Hematopoietic multipotent progenitor cell (in vitro differentiated cells): Measurements from ENCODE around the gene MIPOL1. TPM values are rescaled to one million over a fixed set of nuclear protein-coding genes. Genes with fewer than 3 reads are reported as not detected.
"Not testable (repeated sequence)": the region's sequence is repeated elsewhere in the genome, so short reads cannot be mapped to it uniquely, and the experiment has no call there.

Source experiments
- DNase-seq, 3 donors: peaks; one replicate each; pipeline ENCODE4 v3.0.0-alpha.2; 2011 to 2015; ENCODE audit warnings: low read depth in 2 of 3, low spot score in 2 of 3
- total RNA-seq: library from RNA; depleted of rRNA; stranded (reverse); fragments of >200 nt; gene quantifications from one replicate; pipeline ENCODE4 v1.2.3, GENCODE V29; 2012

Gene MIPOL1
- total RNA-seq, 1 donor = 1.3 TPM

GRCh38 chr14:37187294-37187693, 10.4 kb upstream of the MIPOL1 start:
- no peak for DNase-seq

- not testable (repeated sequence) for DNase-seq
Observed at GRCh38 chr14:37187840-37188577, 9.7 kb upstream of the MIPOL1 start.

- DNase-seq = not testable (repeated sequence)
Observed at GRCh38 chr14:37189733-37190132, 8.0 kb upstream of the MIPOL1 start.

- no peak for DNase-seq
Observed at GRCh38 chr14:37194698-37195097, 3.0 kb upstream of the MIPOL1 start.

GRCh38 chr14:37195327-37195726, 2.4 kb upstream of the MIPOL1 start:
- DNase-seq = no peak

GRCh38 chr14:37196604-37197420, 925 bp upstream of the MIPOL1 start:
- DNase-seq = no peak

GRCh38 chr14:37198273-37198598, 499 bp downstream of the MIPOL1 start:
- DNase-seq = no peak

GRCh38 chr14:37198907-37199306, 1.2 kb downstream of the MIPOL1 start:
- no peak for DNase-seq

- DNase-seq = no peak
Observed at GRCh38 chr14:37201724-37202123, 4.0 kb downstream of the MIPOL1 start.

GRCh38 chr14:37202265-37202664, 4.5 kb downstream of the MIPOL1 start:
- DNase-seq = no peak

GRCh38 chr14:37202812-37203211, 5.1 kb downstream of the MIPOL1 start:
- no peak for DNase-seq

- peak in 1 of 3 donors; percentile 1 for DNase-seq
Observed at GRCh38 chr14:37203423-37203822, 5.7 kb downstream of the MIPOL1 start.

GRCh38 chr14:37205623-37206605, 8.2 kb downstream of the MIPOL1 start:
- not testable (repeated sequence) for DNase-seq

- not testable (repeated sequence) for DNase-seq
Observed at GRCh38 chr14:37209617-37210016, 11.9 kb downstream of the MIPOL1 start.

GRCh38 chr14:37210448-37210847, 12.7 kb downstream of the MIPOL1 start:
- no peak for DNase-seq

- no peak for DNase-seq
Observed at GRCh38 chr14:37213016-37213415, 15.3 kb downstream of the MIPOL1 start.

- no peak for DNase-seq
Observed at GRCh38 chr14:37215345-37215744, 17.6 kb downstream of the MIPOL1 start.

- no peak for DNase-seq
Observed at GRCh38 chr14:37221073-37221472, 23.3 kb downstream of the MIPOL1 start.

- no peak for DNase-seq
Observed at GRCh38 chr14:37223947-37224474, 26.3 kb downstream of the MIPOL1 start.

- DNase-seq = not testable (repeated sequence)
Observed at GRCh38 chr14:37225668-37226067, 27.9 kb downstream of the MIPOL1 start.
